HG03196 (cell line): ENCODE measurements around the gene GALNT2.

Experiments used
- ATAC-seq: cut with Tn5 transposase; IDR thresholded peaks from one replicate; pipeline ENCODE4 v1.9.1; 2021; ENCODE audit not compliant: unreplicated experiment

Gene GALNT2

GRCh38 chr1:230270559-230271281 lies 203.7 kb downstream of the GALNT2 start:
- ATAC-seq: peak; percentile 51

- no peak for ATAC-seq
These were observed 204.4 kb downstream of the GALNT2 start for GRCh38 chr1:230271300-230272035.

GRCh38 chr1:230272557-230272956 lies 205.5 kb downstream of the GALNT2 start:
- no peak for ATAC-seq

- ATAC-seq: no peak
These were observed 206.2 kb downstream of the GALNT2 start for GRCh38 chr1:230273141-230273710.

- ATAC-seq: no peak
These were observed 207.2 kb downstream of the GALNT2 start for GRCh38 chr1:230274254-230274653.

GRCh38 chr1:230276401-230276800 lies 209.4 kb downstream of the GALNT2 start:
- no peak for ATAC-seq

- ATAC-seq: no peak
These were observed 210.4 kb downstream of the GALNT2 start for GRCh38 chr1:230277201-230278025.

- ATAC-seq: no peak
These were observed 211.3 kb downstream of the GALNT2 start for GRCh38 chr1:230278376-230278775.

GRCh38 chr1:230278871-230279582 lies 212.0 kb downstream of the GALNT2 start:
- ATAC-seq: no peak

GRCh38 chr1:230279583-230279945 lies 212.5 kb downstream of the GALNT2 start:
- no peak for ATAC-seq

- ATAC-seq: no peak
These were observed 213.2 kb downstream of the GALNT2 start for GRCh38 chr1:230280054-230280795.

- ATAC-seq: no peak
These were observed 213.9 kb downstream of the GALNT2 start for GRCh38 chr1:230280906-230281413.

GRCh38 chr1:230281556-230281955 lies 214.5 kb downstream of the GALNT2 start:
- no peak for ATAC-seq

- ATAC-seq: peak; percentile 64
These were observed 215.1 kb downstream of the GALNT2 start for GRCh38 chr1:230282157-230282556.

- no peak for ATAC-seq
These were observed 216.6 kb downstream of the GALNT2 start for GRCh38 chr1:230283678-230284077.

- no peak for ATAC-seq
These were observed 217.9 kb downstream of the GALNT2 start for GRCh38 chr1:230284891-230285290.

- no peak for ATAC-seq
These were observed 218.3 kb downstream of the GALNT2 start for GRCh38 chr1:230285351-230285750.

GRCh38 chr1:230286166-230286889 lies 219.3 kb downstream of the GALNT2 start:
- ATAC-seq: no peak

GRCh38 chr1:230286890-230287269 lies 219.8 kb downstream of the GALNT2 start:
- ATAC-seq: no peak
